NCI-H446 (cell line): ENCODE results near the gene TBCB.
"Not testable (repeated sequence)": the region's sequence is repeated elsewhere in the genome, so short reads cannot be mapped to it uniquely, and the experiment has no call there.

Source experiments
- DNase-seq, 2 experiments: peaks; one replicate each; lab custom pipeline; 2025; lab: John Stamatoyannopoulos, UW

The TBCB gene

GRCh38 chr19:36115453-36116343 lies at the start of gene TBCB:
TSS of gene TBCB (plus strand) at chr19:36115468. CDS start at chr19:36115561, 93 bp downstream.
- DNase-seq, result no peak

- no peak for DNase-seq
Measured at GRCh38 chr19:36067681-36068080, 47.6 kb upstream of the TBCB start.

GRCh38 chr19:36068810-36069499 lies 46.3 kb upstream of the TBCB start:
- DNase-seq, result not testable (repeated sequence)

GRCh38 chr19:36072081-36072480 lies 43.2 kb upstream of the TBCB start:
- DNase-seq, result no peak

- no peak for DNase-seq
Measured at GRCh38 chr19:36073121-36073876, 42.0 kb upstream of the TBCB start.

- DNase-seq, result no peak
Measured at GRCh38 chr19:36079389-36079945, 35.8 kb upstream of the TBCB start.

GRCh38 chr19:36081385-36081784 lies 33.9 kb upstream of the TBCB start:
- no peak for DNase-seq

- DNase-seq, result no peak
Measured at GRCh38 chr19:36081894-36082293, 33.4 kb upstream of the TBCB start.

GRCh38 chr19:36082916-36083315 lies 32.4 kb upstream of the TBCB start:
- DNase-seq, result no peak

GRCh38 chr19:36084231-36085009 lies 30.8 kb upstream of the TBCB start:
- no peak for DNase-seq

- no peak for DNase-seq
Measured at GRCh38 chr19:36086326-36086725, 28.9 kb upstream of the TBCB start.

GRCh38 chr19:36089847-36090246 lies 25.4 kb upstream of the TBCB start:
- DNase-seq, result no peak

GRCh38 chr19:36090910-36091695 lies 24.2 kb upstream of the TBCB start:
- DNase-seq, result no peak

GRCh38 chr19:36092566-36092965 lies 22.7 kb upstream of the TBCB start:
- no peak for DNase-seq

- no peak for DNase-seq
Measured at GRCh38 chr19:36093146-36093662, 22.1 kb upstream of the TBCB start.

- DNase-seq, result no peak
Measured at GRCh38 chr19:36093687-36094086, 21.6 kb upstream of the TBCB start.

GRCh38 chr19:36097036-36097435 lies 18.2 kb upstream of the TBCB start:
- DNase-seq, result no peak

- DNase-seq, result no peak
Measured at GRCh38 chr19:36099166-36099785, 16.0 kb upstream of the TBCB start.

GRCh38 chr19:36100476-36100875 lies 14.8 kb upstream of the TBCB start:
- DNase-seq, result no peak
